HEK293T (cell line): ENCODE data around the gene LRP2.

Source experiments
- CTCF ChIA-PET: fragments of 350-600 bp; formaldehyde crosslinking; extraction: SDS; loops from one replicate; lab custom pipeline; 2021; ENCODE audit warnings: antibody characterized with exemption, inconsistent platforms; lab: Yijun Ruan, JAX
- POLR2A ChIA-PET: fragments of 350-600 bp; formaldehyde crosslinking; extraction: SDS; loops from one replicate; lab custom pipeline; 2020; ENCODE audit warnings: antibody characterized with exemption, inconsistent platforms; lab: Yijun Ruan, JAX
- DNase-seq: peaks from one replicate; pipeline ENCODE4 v3.0.0; 2012; ENCODE audit warnings: mixed read lengths; ENCODE audit errors: extremely low spot score
- ARNT ChIP-seq: fragments of 450-650 bp; IDR thresholded peaks from 2 replicates; pipeline ENCODE4 v1.6.1; 2017; ENCODE audit warnings: mild to moderate bottlenecking
- BHLHE40 ChIP-seq: fragments of 450-650 bp; IDR thresholded peaks from 2 replicates; pipeline ENCODE4 v1.6.1; 2016; ENCODE audit warnings: mild to moderate bottlenecking, moderate library complexity, borderline replicate concordance
- CTBP1 ChIP-seq: fragments of 450-650 bp; IDR thresholded peaks from 2 replicates; pipeline ENCODE4 v1.6.1; 2016; ENCODE audit warnings: borderline replicate concordance
- ELF4 ChIP-seq: fragments of 450-650 bp; IDR thresholded peaks from 2 replicates; pipeline ENCODE4 v1.6.1; 2017; ENCODE audit warnings: antibody characterized with exemption
- FOXA1 ChIP-seq: fragments of 450-650 bp; IDR thresholded peaks from 2 replicates; pipeline ENCODE4 v1.6.1; 2016; ENCODE audit warnings: mild to moderate bottlenecking
- FOXK2 ChIP-seq: fragments of 450-650 bp; IDR thresholded peaks from 2 replicates; pipeline ENCODE4 v1.6.1; 2016; ENCODE audit warnings: mild to moderate bottlenecking
- FOXM1 ChIP-seq: fragments of 450-650 bp; IDR thresholded peaks from 2 replicates; pipeline ENCODE4 v1.6.1; 2017; ENCODE audit warnings: mild to moderate bottlenecking, borderline replicate concordance
- HDGF ChIP-seq: fragments of 450-650 bp; IDR thresholded peaks from 2 replicates; pipeline ENCODE4 v1.6.1; 2017; ENCODE audit warnings: antibody characterized with exemption, borderline replicate concordance
- L3MBTL2 ChIP-seq: fragments of 450-650 bp; conservative IDR thresholded peaks from 2 replicates; pipeline ENCODE4 v1.6.1; 2016; ENCODE audit warnings: mild to moderate bottlenecking
- LEF1 ChIP-seq: fragments of 450-650 bp; IDR thresholded peaks from 2 replicates; pipeline ENCODE4 v1.6.1; 2017; ENCODE audit warnings: mild to moderate bottlenecking, borderline replicate concordance
- NFRKB ChIP-seq: fragments of 450-650 bp; IDR thresholded peaks from 2 replicates; pipeline ENCODE4 v1.6.1; 2016; ENCODE audit warnings: mild to moderate bottlenecking, moderate library complexity
- PKNOX1 ChIP-seq: fragments of 450-650 bp; IDR thresholded peaks from 2 replicates; pipeline ENCODE4 v1.6.1; 2016
- SP1 ChIP-seq: fragments of 450-650 bp; IDR thresholded peaks from 2 replicates; pipeline ENCODE4 v1.6.1; 2017
- SUZ12 ChIP-seq: fragments of 450-650 bp; IDR thresholded peaks from 2 replicates; pipeline ENCODE4 v1.6.1; 2016; ENCODE audit warnings: mild to moderate bottlenecking
- TARDBP ChIP-seq: fragments of 450-650 bp; IDR thresholded peaks from 2 replicates; pipeline ENCODE4 v1.6.1; 2016
- ZNF384 ChIP-seq: fragments of 450-650 bp; IDR thresholded peaks from 2 replicates; pipeline ENCODE4 v1.6.1; 2016

The LRP2 gene

GRCh38 chr2:169301596-169302335 is 60.6 kb downstream of the LRP2 start:
- TF ChIP-seq FOXM1 = no peak
- TF ChIP-seq CTBP1 = no peak
- no peak for TF ChIP-seq SP1
- no peak for TF ChIP-seq FOXA1
- TF ChIP-seq ELF4 = no peak
- TF ChIP-seq HDGF = no peak
- no peak for TF ChIP-seq LEF1
- no peak for TF ChIP-seq L3MBTL2
- TF ChIP-seq ZNF384 = no peak
- no peak for TF ChIP-seq NFRKB
- no peak for TF ChIP-seq BHLHE40
- no peak for TF ChIP-seq ARNT
- no peak for TF ChIP-seq FOXK2
- no peak for TF ChIP-seq TARDBP
- DNase-seq = no peak
- ChIA-PET POLR2A (no interaction called here), CTCF (no interaction called here)

- no peak for DNase-seq
Measured at GRCh38 chr2:169300636-169301530, 61.5 kb downstream of the LRP2 start.

GRCh38 chr2:169298007-169298406 is 64.3 kb downstream of the LRP2 start:
- ChIA-PET CTCF (no interaction called here), POLR2A (no interaction called here)
- no peak for DNase-seq
- TF ChIP-seq TARDBP = no peak

More at GRCh38 chr2:169300636-169301530, 61.5 kb downstream of the LRP2 start:
- ChIA-PET CTCF (no interaction called here), POLR2A (no interaction called here)
- TF ChIP-seq PKNOX1 (no peak), L3MBTL2 (no peak), ZNF384 (no peak), TARDBP (no peak), FOXA1 (no peak), ARNT (no peak), FOXM1 (no peak), BHLHE40 (no peak), FOXK2 (no peak), NFRKB (no peak), LEF1 (no peak), HDGF (no peak), ELF4 (no peak), CTBP1 (no peak), SUZ12 (no peak), SP1 (no peak)

- ChIA-PET CTCF (no interaction called here), POLR2A (no interaction called here)
- no peak for DNase-seq
- TF ChIP-seq PKNOX1 (no peak), SP1 (no peak), ARNT (no peak), L3MBTL2 (no peak), FOXM1 (no peak), TARDBP (no peak), SUZ12 (no peak), FOXK2 (no peak), CTBP1 (no peak), LEF1 (no peak)
Measured at GRCh38 chr2:169294001-169294675, 68.2 kb downstream of the LRP2 start.

- CTCF ChIA-PET = no interaction called here
Measured at GRCh38 chr2:169291517-169291916, 70.8 kb downstream of the LRP2 start.

More at GRCh38 chr2:169291517-169291916, 70.8 kb downstream of the LRP2 start:
- TF ChIP-seq SUZ12 (no peak), ELF4 (no peak), TARDBP (no peak), LEF1 (no peak), PKNOX1 (no peak), L3MBTL2 (no peak), CTBP1 (no peak), SP1 (no peak)
- POLR2A ChIA-PET = no interaction called here
- no peak for DNase-seq
